Lower leg skin (tissue), 3 donors: ENCODE data around the gene AGMO.

Experiments used
- POLR2A ChIP-seq, 2 donors: fragments of 450-650 bp; IDR thresholded peaks; one replicate each; pipeline ENCODE4 v1.6.1; 2016 to 2017; ENCODE audit warnings: antibody characterized with exemption in 2 of 2, mild to moderate bottlenecking in 1 of 2, moderate library complexity in 1 of 2
- TF ChIP-seq, protein P1 (sequence below), 3 donors: fragments of 450-650 bp; IDR thresholded peaks; one replicate each; pipeline ENCODE4 v1.5.1; 2016; ENCODE audit warnings: antibody characterized with exemption in 3 of 3, mild to moderate bottlenecking in 3 of 3, moderate library complexity in 2 of 3

DNA sequence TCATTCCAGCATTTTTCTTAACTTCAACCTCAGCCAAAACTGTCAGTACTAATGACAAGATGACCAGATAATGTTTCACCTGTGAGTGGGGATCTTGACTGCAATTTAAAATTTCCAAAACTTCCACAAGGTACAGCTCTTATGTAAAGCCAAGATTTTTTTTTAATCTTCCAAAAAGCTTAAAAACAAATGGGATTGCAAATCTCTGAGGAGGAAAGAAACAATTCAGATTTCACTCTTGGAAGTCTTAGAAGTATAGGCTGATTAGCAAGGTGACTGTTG is 90.2 kb downstream of the AGMO start:
- TF ChIP-seq, protein P1, sequence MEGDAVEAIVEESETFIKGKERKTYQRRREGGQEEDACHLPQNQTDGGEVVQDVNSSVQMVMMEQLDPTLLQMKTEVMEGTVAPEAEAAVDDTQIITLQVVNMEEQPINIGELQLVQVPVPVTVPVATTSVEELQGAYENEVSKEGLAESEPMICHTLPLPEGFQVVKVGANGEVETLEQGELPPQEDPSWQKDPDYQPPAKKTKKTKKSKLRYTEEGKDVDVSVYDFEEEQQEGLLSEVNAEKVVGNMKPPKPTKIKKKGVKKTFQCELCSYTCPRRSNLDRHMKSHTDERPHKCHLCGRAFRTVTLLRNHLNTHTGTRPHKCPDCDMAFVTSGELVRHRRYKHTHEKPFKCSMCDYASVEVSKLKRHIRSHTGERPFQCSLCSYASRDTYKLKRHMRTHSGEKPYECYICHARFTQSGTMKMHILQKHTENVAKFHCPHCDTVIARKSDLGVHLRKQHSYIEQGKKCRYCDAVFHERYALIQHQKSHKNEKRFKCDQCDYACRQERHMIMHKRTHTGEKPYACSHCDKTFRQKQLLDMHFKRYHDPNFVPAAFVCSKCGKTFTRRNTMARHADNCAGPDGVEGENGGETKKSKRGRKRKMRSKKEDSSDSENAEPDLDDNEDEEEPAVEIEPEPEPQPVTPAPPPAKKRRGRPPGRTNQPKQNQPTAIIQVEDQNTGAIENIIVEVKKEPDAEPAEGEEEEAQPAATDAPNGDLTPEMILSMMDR (IDR thresholded peaks at IDR 0.05) = no peak
- no peak for TF ChIP-seq POLR2A (IDR thresholded peaks at IDR 0.05)
